AG04449 (cell line): ENCODE results near the gene PAK4.

Source experiments
- CTCF ChIA-PET: fragments of 350-600 bp; formaldehyde crosslinking; extraction: SDS; loops from one replicate; lab custom pipeline; 2021; ENCODE audit warnings: antibody characterized with exemption; lab: Yijun Ruan, JAX
- POLR2A ChIA-PET: fragments of 400-600, 350-600 bp; formaldehyde crosslinking; extraction: SDS; loops from one replicate; lab custom pipeline; 2020; ENCODE audit warnings: antibody characterized with exemption, inconsistent platforms; lab: Yijun Ruan, JAX
- DNase-seq: peaks from one replicate; pipeline ENCODE4 v3.0.0-alpha.2; 2010; ENCODE audit warnings: low read depth, low spot score
- H3K4me3 ChIP-seq: 2 replicates; pipeline ENCODE4 v1.5.1; 2011; ENCODE audit warnings: low read depth, mild to moderate bottlenecking, control low read depth, low read length
- TF ChIP-seq, protein P1 (sequence below): IDR thresholded peaks from one replicate; pipeline ENCODE4 v1.5.1; 2011; ENCODE audit warnings: mild to moderate bottlenecking, moderate library complexity, low read length, control low read depth, inconsistent platforms; ENCODE audit not compliant: insufficient read depth; ENCODE audit errors: missing control alignments

Gene PAK4

DNA sequence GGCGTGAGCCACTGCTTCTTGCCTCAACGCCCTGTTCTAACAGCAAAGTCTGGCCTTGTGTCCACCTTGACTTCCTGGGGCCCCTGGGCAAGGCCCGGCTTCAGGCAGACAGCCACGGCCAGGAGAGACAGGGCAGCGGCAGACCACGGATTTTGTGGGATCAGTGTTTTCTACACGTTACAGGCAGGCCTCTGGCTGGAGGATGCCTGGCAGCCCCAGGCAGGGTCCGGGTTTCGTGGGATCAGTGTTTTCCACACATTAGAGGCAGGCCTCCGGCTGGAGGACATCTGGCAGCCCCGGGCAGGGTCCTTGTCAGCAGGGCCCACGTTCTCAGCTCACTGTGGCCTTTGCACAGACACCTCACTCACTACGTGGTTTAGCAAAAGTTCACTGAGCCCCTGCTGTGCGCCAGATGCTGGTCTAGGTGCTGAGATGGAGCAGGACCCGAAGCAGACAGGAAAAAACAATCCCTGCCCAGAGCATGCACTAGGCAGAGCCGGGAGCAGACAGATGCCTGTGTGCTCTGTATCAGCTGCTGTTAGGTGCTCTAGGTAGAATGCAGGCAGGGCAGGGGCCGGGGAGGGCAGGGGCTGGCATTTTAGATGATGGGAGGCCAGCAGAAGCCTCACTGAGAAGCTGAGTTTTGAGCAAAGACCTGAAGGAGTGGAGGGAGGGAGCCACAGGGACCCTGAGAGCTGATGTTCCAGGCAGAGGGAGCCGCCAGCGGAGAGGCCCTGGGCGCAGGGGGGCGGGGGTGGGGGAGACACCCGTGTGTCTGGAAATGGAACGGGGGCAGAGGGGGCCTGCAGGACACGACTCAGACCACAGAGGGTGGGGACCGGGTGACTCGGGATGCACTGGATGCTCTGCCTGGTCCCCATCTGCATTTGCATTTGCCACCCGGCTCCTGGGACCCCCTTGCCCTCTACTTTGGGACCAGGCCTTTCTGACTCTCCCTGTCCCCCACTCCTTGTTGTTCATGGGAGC lies 46.2 kb downstream of the PAK4 start:
- no peak for DNase-seq
- H3K4me3 ChIP-seq = no peak overlapping the region
- ChIA-PET POLR2A (no interaction called here), CTCF (interaction anchor here (1.0 kb wide), 1 partner anchor 50 kb away, joined by 3 read pairs; no protein-coding TSS in a partner anchor)
- TF ChIP-seq, protein P1, sequence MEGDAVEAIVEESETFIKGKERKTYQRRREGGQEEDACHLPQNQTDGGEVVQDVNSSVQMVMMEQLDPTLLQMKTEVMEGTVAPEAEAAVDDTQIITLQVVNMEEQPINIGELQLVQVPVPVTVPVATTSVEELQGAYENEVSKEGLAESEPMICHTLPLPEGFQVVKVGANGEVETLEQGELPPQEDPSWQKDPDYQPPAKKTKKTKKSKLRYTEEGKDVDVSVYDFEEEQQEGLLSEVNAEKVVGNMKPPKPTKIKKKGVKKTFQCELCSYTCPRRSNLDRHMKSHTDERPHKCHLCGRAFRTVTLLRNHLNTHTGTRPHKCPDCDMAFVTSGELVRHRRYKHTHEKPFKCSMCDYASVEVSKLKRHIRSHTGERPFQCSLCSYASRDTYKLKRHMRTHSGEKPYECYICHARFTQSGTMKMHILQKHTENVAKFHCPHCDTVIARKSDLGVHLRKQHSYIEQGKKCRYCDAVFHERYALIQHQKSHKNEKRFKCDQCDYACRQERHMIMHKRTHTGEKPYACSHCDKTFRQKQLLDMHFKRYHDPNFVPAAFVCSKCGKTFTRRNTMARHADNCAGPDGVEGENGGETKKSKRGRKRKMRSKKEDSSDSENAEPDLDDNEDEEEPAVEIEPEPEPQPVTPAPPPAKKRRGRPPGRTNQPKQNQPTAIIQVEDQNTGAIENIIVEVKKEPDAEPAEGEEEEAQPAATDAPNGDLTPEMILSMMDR = no peak

DNA sequence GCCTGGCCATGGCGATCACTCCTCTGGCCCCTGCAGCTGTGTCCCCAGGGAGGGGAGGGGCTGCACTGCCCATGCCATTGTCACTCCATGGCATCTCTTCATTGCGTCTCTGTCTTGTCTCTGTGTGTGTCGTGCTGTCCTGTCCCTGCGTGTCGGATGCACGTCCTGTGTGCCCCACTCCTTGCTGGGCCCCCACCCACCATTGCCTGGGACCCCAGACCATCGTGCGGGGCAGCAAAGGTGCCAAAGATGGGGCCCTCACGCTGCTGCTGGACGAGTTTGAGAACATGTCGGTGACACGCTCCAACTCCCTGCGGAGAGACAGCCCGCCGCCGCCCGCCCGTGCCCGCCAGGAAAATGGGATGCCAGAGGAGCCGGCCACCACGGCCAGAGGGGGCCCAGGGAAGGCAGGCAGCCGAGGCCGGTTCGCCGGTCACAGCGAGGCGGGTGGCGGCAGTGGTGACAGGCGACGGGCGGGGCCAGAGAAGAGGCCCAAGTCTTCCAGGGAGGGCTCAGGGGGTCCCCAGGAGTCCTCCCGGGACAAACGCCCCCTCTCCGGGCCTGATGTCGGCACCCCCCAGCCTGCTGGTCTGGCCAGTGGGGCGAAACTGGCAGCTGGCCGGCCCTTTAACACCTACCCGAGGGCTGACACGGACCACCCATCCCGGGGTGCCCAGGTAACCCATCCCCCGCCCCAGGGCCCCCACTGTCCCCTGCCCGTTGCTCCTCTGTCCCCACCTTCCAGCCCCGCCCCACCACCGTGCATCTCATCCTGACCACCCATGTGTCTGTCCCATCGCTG lies 47.3 kb downstream of the PAK4 start:
- DNase-seq = no peak
- ChIA-PET POLR2A (no interaction called here), CTCF (no interaction called here)
- H3K4me3 ChIP-seq = no peak overlapping the region
- TF ChIP-seq, protein P1 = no peak

DNA sequence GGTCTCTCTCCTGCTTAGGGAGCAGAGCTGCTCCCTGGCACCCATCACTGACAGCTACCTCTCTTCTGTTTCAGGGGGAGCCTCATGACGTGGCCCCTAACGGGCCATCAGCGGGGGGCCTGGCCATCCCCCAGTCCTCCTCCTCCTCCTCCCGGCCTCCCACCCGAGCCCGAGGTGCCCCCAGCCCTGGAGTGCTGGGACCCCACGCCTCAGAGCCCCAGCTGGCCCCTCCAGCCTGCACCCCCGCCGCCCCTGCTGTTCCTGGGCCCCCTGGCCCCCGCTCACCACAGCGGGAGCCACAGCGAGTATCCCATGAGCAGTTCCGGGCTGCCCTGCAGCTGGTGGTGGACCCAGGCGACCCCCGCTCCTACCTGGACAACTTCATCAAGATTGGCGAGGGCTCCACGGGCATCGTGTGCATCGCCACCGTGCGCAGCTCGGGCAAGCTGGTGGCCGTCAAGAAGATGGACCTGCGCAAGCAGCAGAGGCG lies 48.0 kb downstream of the PAK4 start:
- no peak overlapping the region for H3K4me3 ChIP-seq
- CTCF ChIA-PET = no interaction called here
- DNase-seq = no peak
- TF ChIP-seq, protein P1 = no peak
- POLR2A ChIA-PET = no interaction called here

DNA sequence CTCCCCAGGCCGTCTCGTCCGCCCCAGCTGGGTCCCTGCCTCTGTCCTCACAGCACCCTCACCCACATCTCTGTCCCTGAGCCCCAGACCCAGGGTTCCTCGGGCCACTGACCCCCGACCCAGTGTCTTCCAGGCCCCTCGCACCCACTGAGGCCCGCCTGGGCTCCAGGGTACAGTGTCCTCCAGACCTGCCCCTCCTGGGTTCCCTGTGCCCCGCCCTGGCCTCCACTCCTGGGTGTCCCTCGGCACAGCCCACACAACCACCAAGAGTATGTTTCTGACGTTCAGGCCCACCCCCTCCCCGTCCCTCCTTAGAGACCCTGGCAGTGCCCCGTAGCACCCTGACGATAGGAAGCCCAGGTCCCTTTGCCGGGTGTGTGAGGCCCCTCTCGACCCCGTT lies 48.6 kb downstream of the PAK4 start:
- ChIA-PET POLR2A (no interaction called here), CTCF (interaction anchor here (1.0 kb wide), 1 partner anchor 9 kb away, joined by 3 read pairs; no protein-coding TSS in a partner anchor)

DNA sequence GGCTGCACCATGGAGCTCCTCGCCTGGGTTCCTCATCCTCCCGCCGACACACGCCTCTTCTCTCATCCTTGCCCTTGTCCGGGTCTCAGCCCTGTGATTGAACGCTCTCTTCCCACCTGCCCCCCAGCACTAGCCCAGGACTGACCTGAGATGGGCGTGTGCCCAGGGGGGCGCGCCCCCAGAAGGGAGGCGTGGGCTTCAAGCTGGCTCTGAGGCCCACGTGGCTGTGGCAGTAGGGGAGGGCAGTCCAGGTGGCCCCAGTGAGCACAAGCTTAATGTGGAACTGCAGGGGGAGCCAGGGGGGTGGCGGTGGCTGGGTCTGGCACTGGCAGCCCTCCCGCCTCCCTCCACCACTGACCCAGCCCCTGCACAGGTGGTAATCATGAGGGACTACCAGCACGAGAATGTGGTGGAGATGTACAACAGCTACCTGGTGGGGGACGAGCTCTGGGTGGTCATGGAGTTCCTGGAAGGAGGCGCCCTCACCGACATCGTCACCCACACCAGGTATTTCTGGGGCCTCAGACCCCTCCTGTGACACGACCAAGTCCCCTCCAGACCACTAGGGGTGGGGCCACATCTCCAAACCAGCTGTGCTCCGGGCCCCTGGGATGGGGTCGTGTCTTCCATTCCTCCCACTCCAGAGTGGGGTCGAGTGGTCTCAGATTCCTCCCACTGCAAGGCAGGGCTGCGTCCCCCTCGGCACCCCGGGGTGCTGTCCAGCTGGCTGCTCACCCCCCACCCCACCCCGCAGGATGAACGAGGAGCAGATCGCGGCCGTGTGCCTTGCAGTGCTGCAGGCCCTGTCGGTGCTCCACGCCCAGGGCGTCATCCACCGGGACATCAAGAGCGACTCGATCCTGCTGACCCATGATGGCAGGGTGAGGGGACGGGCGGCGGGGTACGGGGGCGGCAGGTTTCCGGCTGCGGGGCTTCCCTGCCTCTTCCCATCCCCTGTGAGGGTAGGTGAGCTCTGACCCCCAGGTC lies 49.3 kb downstream of the PAK4 start:
- no peak for DNase-seq
- no peak overlapping the region for H3K4me3 ChIP-seq
- ChIA-PET POLR2A (no interaction called here), CTCF (interaction anchor here (1.0 to 1.3 kb wide), 2 partner anchors 8 to 52 kb away, joined by 3 to 4 read pairs; no protein-coding TSS in a partner anchor)
- TF ChIP-seq, protein P1 = no peak

More for the DNA sequence above, 48.6 kb downstream of the PAK4 start:
- no peak for DNase-seq
- H3K4me3 ChIP-seq = no peak overlapping the region
- TF ChIP-seq, protein P1 = no peak
